ENCODE results near the gene SAC3D1.

The SAC3D1 gene

GRCh38 chr11:65027213-65028067 lies 13.6 kb upstream of the SAC3D1 start, which contains the start of gene SNX15:
SNX15 (plus strand) TSS chr11:65027439; CDS start chr11:65027538, 99 bp downstream.
- DNase-seq, result peak; percentile 94

GRCh38 chr11:65032216-65032615 lies 8.8 kb upstream of the SAC3D1 start:
- DNase-seq, result no peak

GRCh38 chr11:65034423-65034822 lies 6.6 kb upstream of the SAC3D1 start:
- DNase-seq, result no peak

GRCh38 chr11:65035579-65035978 lies 5.4 kb upstream of the SAC3D1 start:
- DNase-seq, result no peak

- no peak for DNase-seq
Measured at GRCh38 chr11:65036931-65037330, 4.1 kb upstream of the SAC3D1 start.

GRCh38 chr11:65040520-65040846 lies 527 bp upstream of the SAC3D1 start:
- no peak for DNase-seq

GRCh38 chr11:65042891-65043290 lies 1.9 kb downstream of the SAC3D1 start:
- DNase-seq, result no peak

- no peak for DNase-seq
Measured at GRCh38 chr11:65043881-65044501, 3.0 kb downstream of the SAC3D1 start.

- no peak for DNase-seq
Measured at GRCh38 chr11:65045061-65045460, 4.1 kb downstream of the SAC3D1 start.

GRCh38 chr11:65045728-65046127 lies 4.7 kb downstream of the SAC3D1 start:
- DNase-seq, result no peak

- no peak for DNase-seq
Measured at GRCh38 chr11:65047581-65048422, 6.8 kb downstream of the SAC3D1 start.

- no peak for DNase-seq
Measured at GRCh38 chr11:65051398-65051858, 10.4 kb downstream of the SAC3D1 start.

- no peak for DNase-seq
Measured at GRCh38 chr11:65053827-65054508, 13.0 kb downstream of the SAC3D1 start.

- no peak for DNase-seq
Measured at GRCh38 chr11:65055538-65055937, 14.5 kb downstream of the SAC3D1 start.

- no peak for DNase-seq
Measured at GRCh38 chr11:65056999-65057398, 16.0 kb downstream of the SAC3D1 start.

GRCh38 chr11:65057526-65057925 lies 16.5 kb downstream of the SAC3D1 start:
- DNase-seq, result no peak

- no peak for DNase-seq
Measured at GRCh38 chr11:65058012-65058411, 17.0 kb downstream of the SAC3D1 start.

- DNase-seq, result no peak
Measured at GRCh38 chr11:65058419-65059054, 17.5 kb downstream of the SAC3D1 start, which contains the start of gene NAALADL1. NAALADL1 (minus strand) TSS chr11:65058553; CDS start chr11:65058521, 32 bp downstream.

GRCh38 chr11:65059523-65059922 lies 18.5 kb downstream of the SAC3D1 start:
- DNase-seq, result no peak

GRCh38 chr11:65059959-65060824 lies 19.2 kb downstream of the SAC3D1 start:
- DNase-seq, result no peak

GRCh38 chr11:65060913-65061408 lies 20.0 kb downstream of the SAC3D1 start:
- DNase-seq, result no peak
